ENCODE results near the gene KRT4. TPM values are rescaled to one million over a fixed set of nuclear protein-coding genes. Genes with fewer than 3 reads are reported as not detected.

KRT4 gene
- total and polyA plus RNA-seq, 2 experiments from 2014 or later, result not detected

DNA sequence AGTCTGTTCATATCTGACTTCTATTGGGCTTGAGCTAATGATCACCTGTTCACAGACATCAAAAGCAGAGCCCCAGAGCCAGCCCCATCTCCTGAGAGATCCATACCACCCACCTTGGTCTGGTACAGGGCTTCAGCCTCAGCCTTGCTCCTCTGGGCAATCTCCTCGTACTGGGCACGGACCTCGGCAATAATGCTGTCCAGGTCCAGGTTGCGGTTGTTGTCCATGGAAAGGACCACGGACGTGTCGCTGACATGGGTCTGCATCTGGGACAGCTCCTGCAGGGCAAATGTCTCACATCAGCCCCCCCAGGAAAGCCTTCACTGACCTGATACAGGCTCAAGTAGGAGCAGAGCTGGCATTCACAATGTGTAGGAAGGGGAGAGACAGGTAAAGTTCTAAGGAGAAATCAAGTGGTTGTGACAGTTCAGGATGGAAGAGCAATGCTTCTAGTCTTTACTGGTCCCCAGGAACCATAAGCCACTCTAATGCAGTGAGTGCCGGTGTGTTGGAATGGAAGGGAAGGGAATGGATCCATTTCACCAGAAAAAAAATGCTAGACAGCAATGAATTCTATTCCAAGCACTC is 5.2 kb downstream of the KRT4 start (continued):
- TF ChIP-seq, protein P1, sequence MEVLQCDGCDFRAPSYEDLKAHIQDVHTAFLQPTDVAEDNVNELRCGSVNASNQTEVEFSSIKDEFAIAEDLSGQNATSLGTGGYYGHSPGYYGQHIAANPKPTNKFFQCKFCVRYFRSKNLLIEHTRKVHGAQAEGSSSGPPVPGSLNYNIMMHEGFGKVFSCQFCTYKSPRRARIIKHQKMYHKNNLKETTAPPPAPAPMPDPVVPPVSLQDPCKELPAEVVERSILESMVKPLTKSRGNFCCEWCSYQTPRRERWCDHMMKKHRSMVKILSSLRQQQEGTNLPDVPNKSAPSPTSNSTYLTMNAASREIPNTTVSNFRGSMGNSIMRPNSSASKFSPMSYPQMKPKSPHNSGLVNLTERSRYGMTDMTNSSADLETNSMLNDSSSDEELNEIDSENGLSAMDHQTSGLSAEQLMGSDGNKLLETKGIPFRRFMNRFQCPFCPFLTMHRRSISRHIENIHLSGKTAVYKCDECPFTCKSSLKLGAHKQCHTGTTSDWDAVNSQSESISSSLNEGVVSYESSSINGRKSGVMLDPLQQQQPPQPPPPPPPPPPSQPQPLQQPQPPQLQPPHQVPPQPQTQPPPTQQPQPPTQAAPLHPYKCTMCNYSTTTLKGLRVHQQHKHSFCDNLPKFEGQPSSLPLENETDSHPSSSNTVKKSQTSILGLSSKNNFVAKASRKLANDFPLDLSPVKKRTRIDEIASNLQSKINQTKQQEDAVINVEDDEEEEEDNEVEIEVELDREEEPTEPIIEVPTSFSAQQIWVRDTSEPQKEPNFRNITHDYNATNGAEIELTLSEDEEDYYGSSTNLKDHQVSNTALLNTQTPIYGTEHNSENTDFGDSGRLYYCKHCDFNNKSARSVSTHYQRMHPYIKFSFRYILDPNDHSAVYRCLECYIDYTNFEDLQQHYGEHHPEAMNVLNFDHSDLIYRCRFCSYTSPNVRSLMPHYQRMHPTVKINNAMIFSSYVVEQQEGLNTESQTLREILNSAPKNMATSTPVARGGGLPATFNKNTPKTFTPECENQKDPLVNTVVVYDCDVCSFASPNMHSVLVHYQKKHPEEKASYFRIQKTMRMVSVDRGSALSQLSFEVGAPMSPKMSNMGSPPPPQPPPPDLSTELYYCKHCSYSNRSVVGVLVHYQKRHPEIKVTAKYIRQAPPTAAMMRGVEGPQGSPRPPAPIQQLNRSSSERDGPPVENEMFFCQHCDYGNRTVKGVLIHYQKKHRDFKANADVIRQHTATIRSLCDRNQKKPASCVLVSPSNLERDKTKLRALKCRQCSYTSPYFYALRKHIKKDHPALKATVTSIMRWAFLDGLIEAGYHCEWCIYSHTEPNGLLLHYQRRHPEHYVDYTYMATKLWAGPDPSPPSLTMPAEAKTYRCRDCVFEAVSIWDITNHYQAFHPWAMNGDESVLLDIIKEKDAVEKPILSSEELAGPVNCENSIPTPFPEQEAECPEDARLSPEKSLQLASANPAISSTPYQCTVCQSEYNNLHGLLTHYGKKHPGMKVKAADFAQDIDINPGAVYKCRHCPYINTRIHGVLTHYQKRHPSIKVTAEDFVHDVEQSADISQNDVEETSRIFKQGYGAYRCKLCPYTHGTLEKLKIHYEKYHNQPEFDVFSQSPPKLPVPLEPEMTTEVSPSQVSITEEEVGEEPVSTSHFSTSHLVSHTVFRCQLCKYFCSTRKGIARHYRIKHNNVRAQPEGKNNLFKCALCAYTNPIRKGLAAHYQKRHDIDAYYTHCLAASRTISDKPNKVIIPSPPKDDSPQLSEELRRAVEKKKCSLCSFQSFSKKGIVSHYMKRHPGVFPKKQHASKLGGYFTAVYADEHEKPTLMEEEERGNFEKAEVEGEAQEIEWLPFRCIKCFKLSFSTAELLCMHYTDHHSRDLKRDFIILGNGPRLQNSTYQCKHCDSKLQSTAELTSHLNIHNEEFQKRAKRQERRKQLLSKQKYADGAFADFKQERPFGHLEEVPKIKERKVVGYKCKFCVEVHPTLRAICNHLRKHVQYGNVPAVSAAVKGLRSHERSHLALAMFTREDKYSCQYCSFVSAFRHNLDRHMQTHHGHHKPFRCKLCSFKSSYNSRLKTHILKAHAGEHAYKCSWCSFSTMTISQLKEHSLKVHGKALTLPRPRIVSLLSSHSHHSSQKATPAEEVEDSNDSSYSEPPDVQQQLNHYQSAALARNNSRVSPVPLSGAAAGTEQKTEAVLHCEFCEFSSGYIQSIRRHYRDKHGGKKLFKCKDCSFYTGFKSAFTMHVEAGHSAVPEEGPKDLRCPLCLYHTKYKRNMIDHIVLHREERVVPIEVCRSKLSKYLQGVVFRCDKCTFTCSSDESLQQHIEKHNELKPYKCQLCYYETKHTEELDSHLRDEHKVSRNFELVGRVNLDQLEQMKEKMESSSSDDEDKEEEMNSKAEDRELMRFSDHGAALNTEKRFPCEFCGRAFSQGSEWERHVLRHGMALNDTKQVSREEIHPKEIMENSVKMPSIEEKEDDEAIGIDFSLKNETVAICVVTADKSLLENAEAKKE (CRISPR knock-in tag; IDR thresholded peaks at IDR 0.05), result no peak
- TF ChIP-seq NANOG (IDR thresholded peaks at IDR 0.05; ENCODE audit: borderline replicate concordance) (no peak), POLR2AphosphoS5 (IDR thresholded peaks at IDR 0.05; ENCODE audit: low read depth) (no peak), EZH2 (IDR thresholded peaks at IDR 0.05; ENCODE audit: low read depth, unreplicated experiment) (no peak), STAT1 (IDR thresholded peaks at IDR 0.05; ENCODE audit: unreplicated experiment) (no peak), EZH2phosphoT487 (IDR thresholded peaks at IDR 0.05; ENCODE audit: unreplicated experiment) (no peak), CREB1 (CRISPR knock-in tag; IDR thresholded peaks at IDR 0.05; ENCODE audit: low read depth) (no peak), ZNF331 (CRISPR knock-in tag; IDR thresholded peaks at IDR 0.05; ENCODE audit: low read depth) (no peak)
- TF ChIP-seq, protein P2, sequence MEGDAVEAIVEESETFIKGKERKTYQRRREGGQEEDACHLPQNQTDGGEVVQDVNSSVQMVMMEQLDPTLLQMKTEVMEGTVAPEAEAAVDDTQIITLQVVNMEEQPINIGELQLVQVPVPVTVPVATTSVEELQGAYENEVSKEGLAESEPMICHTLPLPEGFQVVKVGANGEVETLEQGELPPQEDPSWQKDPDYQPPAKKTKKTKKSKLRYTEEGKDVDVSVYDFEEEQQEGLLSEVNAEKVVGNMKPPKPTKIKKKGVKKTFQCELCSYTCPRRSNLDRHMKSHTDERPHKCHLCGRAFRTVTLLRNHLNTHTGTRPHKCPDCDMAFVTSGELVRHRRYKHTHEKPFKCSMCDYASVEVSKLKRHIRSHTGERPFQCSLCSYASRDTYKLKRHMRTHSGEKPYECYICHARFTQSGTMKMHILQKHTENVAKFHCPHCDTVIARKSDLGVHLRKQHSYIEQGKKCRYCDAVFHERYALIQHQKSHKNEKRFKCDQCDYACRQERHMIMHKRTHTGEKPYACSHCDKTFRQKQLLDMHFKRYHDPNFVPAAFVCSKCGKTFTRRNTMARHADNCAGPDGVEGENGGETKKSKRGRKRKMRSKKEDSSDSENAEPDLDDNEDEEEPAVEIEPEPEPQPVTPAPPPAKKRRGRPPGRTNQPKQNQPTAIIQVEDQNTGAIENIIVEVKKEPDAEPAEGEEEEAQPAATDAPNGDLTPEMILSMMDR (conservative IDR thresholded peaks at IDR 0.05; ENCODE audit: low read depth in 2 of 2), result no peak
- TF ChIP-seq, protein P3, sequence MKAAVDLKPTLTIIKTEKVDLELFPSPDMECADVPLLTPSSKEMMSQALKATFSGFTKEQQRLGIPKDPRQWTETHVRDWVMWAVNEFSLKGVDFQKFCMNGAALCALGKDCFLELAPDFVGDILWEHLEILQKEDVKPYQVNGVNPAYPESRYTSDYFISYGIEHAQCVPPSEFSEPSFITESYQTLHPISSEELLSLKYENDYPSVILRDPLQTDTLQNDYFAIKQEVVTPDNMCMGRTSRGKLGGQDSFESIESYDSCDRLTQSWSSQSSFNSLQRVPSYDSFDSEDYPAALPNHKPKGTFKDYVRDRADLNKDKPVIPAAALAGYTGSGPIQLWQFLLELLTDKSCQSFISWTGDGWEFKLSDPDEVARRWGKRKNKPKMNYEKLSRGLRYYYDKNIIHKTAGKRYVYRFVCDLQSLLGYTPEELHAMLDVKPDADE (IDR thresholded peaks at IDR 0.05), result no peak
